ENCODE results near the gene CPVL.

The CPVL gene

GRCh38 chr7:29009947-29010346, 136.4 kb downstream of the CPVL start:
- H3K27ac ChIP-seq, result no peak overlapping the region
- no peak for TF ChIP-seq CTCF (IDR thresholded peaks at IDR 0.05)
- no peak for DNase-seq (ENCODE audit: low spot score)
- H3K4me3 ChIP-seq, result no peak overlapping the region

- TF ChIP-seq CTCF (IDR thresholded peaks at IDR 0.05), result no peak
These were observed 137.7 kb downstream of the CPVL start for GRCh38 chr7:29008590-29008989.

GRCh38 chr7:29007127-29007526, 139.2 kb downstream of the CPVL start:
- TF ChIP-seq CTCF (IDR thresholded peaks at IDR 0.05), result no peak
- Histone ChIP-seq H3K4me3 (no peak overlapping the region), H3K27ac (no peak overlapping the region)
- DNase-seq (ENCODE audit: low spot score), result no peak

More at GRCh38 chr7:29008590-29008989, 137.7 kb downstream of the CPVL start:
- Histone ChIP-seq H3K4me3 (no peak overlapping the region), H3K27ac (no peak overlapping the region)
- no peak for DNase-seq (ENCODE audit: low spot score)

- Histone ChIP-seq H3K27ac (no peak overlapping the region), H3K4me3 (no peak overlapping the region)
- DNase-seq (ENCODE audit: low spot score), result no peak
- TF ChIP-seq CTCF (IDR thresholded peaks at IDR 0.05), result no peak
These were observed 140.5 kb downstream of the CPVL start for GRCh38 chr7:29005829-29006228.

GRCh38 chr7:29005406-29005805, 140.9 kb downstream of the CPVL start:
- no peak for TF ChIP-seq CTCF (IDR thresholded peaks at IDR 0.05)
- no peak overlapping the region for H3K27ac ChIP-seq
- DNase-seq (ENCODE audit: low spot score), result no peak
- H3K4me3 ChIP-seq, result no peak overlapping the region

GRCh38 chr7:29003703-29004102, 142.6 kb downstream of the CPVL start:
- no peak for TF ChIP-seq CTCF (IDR thresholded peaks at IDR 0.05)
- Histone ChIP-seq H3K27ac (no peak overlapping the region), H3K4me3 (no peak overlapping the region)
- no peak for DNase-seq (ENCODE audit: low spot score)

GRCh38 chr7:29000717-29001076, 145.6 kb downstream of the CPVL start:
- no peak overlapping the region for H3K27ac ChIP-seq
- TF ChIP-seq CTCF (IDR thresholded peaks at IDR 0.05), result no peak
- no peak overlapping the region for H3K4me3 ChIP-seq
- no peak for DNase-seq (ENCODE audit: low spot score)

Measured in coronary artery (tissue), 2 donors.